Kidney epithelial cell (primary cell): ENCODE measurements around the gene GPATCH2L. TPM values are rescaled to one million over a fixed set of nuclear protein-coding genes. Genes with fewer than 3 reads are reported as not detected.

Experiments
- DNase-seq: peaks from one replicate; pipeline ENCODE4 v3.0.0-alpha.2; 2010; ENCODE audit warnings: low read depth
- H3K27me3 ChIP-seq: 2 replicates; pipeline ENCODE4 v1.6.0; 2011; ENCODE audit warnings: low read length; ENCODE audit not compliant: control insufficient read depth, insufficient read depth
- H3K36me3 ChIP-seq: 2 replicates; pipeline ENCODE4 v1.5.1; 2011; ENCODE audit warnings: low read length; ENCODE audit not compliant: control insufficient read depth, insufficient read depth
- H3K4me3 ChIP-seq: 2 replicates; pipeline ENCODE4 v1.5.1; 2011; ENCODE audit warnings: low read depth, mild to moderate bottlenecking, control low read depth, low read length
- CTCF ChIP-seq: IDR thresholded peaks from 2 replicates; pipeline ENCODE4 v1.5.1; 2011; ENCODE audit warnings: mild to moderate bottlenecking, moderate library complexity, low read length, control low read depth, inconsistent platforms; ENCODE audit not compliant: insufficient read depth, poor library complexity, severe bottlenecking
- total RNA-seq: library from RNA; depleted of rRNA; stranded (reverse); fragments of >200 nt; gene quantifications from 2 replicates; pipeline ENCODE4 v1.2.3, GENCODE V29; 2015

The GPATCH2L gene
- total RNA-seq, 1 donor from 2014 or later, result 83.3 TPM

DNA sequence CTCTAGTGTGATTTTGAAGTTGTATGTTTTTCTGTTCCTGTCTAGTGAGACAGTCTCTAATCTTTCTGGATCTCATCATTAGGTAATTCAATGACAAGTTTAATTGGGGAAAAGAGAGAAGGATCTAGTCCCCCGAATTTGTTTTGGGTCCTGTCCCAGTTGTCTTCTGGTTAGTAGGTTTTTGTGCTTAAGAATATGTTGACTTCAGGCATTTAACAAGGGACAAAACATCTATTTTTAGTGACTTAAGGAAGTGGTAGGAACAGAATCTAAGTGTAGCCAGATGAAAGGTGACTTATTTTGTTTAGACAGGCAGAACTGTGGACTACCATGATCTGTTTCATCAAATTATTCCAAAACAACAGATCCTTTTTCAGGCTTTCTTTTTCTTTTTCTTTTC lies 2.2 kb downstream of the GPATCH2L start:
- Histone ChIP-seq H3K4me3 (no peak overlapping the region), H3K27me3 (no peaks in the 10 kb centered on the region), H3K36me3 (no peaks in the 10 kb centered on the region)
- DNase-seq, result no peak
- TF ChIP-seq CTCF, result no peak

GRCh38 chr14:76154539-76155126 lies 2.9 kb downstream of the GPATCH2L start:
- no peak for TF ChIP-seq CTCF
- DNase-seq, result no peak
- Histone ChIP-seq H3K27me3 (no peaks in the 10 kb centered on the region), H3K4me3 (no peak overlapping the region), H3K36me3 (no peaks in the 10 kb centered on the region)

DNA sequence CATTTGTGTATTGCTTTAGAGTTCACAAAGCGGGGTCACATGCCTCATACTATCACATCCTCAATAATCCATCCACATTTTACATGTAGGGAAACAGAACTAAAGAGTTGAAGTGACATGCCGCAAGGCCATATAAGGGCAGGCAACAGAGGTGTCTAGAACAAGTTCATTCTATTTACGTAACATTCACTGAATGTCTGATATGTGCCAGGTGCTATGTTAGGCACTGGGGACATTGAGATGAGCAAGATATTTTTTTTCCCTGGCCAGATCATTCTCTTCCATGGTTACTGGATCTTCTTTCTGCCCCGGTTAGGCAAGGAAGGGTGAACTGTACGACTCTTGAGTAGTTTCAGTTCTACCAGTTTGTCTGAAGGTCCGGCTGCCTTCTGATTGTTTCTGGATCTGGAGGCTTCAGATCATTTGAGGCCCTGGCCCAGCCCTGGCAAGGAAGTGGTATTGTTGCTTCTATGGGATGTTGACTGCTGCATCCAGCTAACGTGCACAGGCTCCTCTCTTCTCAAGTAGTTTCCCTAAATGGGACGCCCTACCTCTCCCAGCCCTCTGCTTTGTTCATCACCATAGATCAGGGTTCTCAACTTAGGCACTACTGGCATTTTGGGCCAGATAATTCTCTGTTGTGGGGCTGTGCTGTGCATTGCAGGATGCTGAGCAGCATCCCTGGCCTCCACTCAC lies 12.1 kb downstream of the GPATCH2L start:
- no peak for TF ChIP-seq CTCF
- Histone ChIP-seq H3K4me3 (no peak overlapping the region), H3K36me3 (peaks cover 1% of the 10 kb centered on the region), H3K27me3 (no peaks in the 10 kb centered on the region)
- DNase-seq, result no peak

DNA sequence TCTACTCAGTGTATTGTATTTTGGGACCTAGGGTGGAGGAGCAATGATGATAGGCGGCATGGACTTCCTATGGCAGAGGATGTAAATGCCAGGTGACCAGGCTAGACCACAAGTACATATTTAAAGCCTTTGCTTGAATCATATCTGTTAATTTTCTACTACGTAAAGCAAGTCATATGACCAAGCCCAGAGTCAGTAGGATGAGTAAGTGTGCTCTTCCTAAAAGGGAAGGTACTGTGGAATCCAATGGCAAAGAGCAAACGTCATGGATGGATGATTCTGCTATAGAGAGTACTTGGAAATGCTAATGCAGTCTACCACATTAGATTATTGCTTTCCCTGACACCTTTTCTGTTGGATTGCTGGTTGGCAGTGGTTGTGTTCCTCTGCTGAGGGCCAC lies 16.8 kb downstream of the GPATCH2L start:
- no peak for TF ChIP-seq CTCF
- DNase-seq, result peak; percentile 61
- no peak overlapping the region for H3K4me3 ChIP-seq
- no peaks in the 10 kb centered on the region for H3K27me3 ChIP-seq
- H3K36me3 ChIP-seq, result peaks cover 1% of the 10 kb centered on the region

- H3K4me3 ChIP-seq, result no peak overlapping the region
- H3K36me3 ChIP-seq, result peaks cover 1% of the 10 kb centered on the region
- DNase-seq, result no peak
- TF ChIP-seq CTCF, result no peak
- no peaks in the 10 kb centered on the region for H3K27me3 ChIP-seq
Observed at GRCh38 chr14:76169776-76170175, 18.1 kb downstream of the GPATCH2L start.

- no peak for TF ChIP-seq CTCF
- no peak for DNase-seq
- no peaks in the 10 kb centered on the region for H3K36me3 ChIP-seq
- H3K27me3 ChIP-seq, result no peaks in the 10 kb centered on the region
- no peak overlapping the region for H3K4me3 ChIP-seq
Observed at GRCh38 chr14:76174982-76175381, 23.3 kb downstream of the GPATCH2L start.
